Skeletal muscle satellite cell (primary cell): Measurements from ENCODE around the gene ERC1.

Experiments
- H3K27me3 ChIP-seq: 2 replicates; pipeline ENCODE4 v1.7.0; 2013; ENCODE audit warnings: low read length; ENCODE audit not compliant: control insufficient read depth, insufficient read depth
- H3K36me3 ChIP-seq: 2 replicates; pipeline ENCODE4 v1.7.0; 2013; ENCODE audit warnings: mild to moderate bottlenecking, control low read depth, low read length; ENCODE audit not compliant: insufficient read depth
- H3K4me1 ChIP-seq: 2 replicates; pipeline ENCODE4 v1.7.0; 2013; ENCODE audit warnings: low read length; ENCODE audit not compliant: control insufficient read depth, insufficient read depth
- H3K4me2 ChIP-seq: 2 replicates; pipeline ENCODE4 v1.7.0; 2013; ENCODE audit warnings: mild to moderate bottlenecking, low read length
- H3K4me3 ChIP-seq: 2 replicates; pipeline ENCODE4 v1.7.0; 2013; ENCODE audit warnings: low read length
- H3K9ac ChIP-seq: 2 replicates; pipeline ENCODE4 v1.7.0; 2013; ENCODE audit warnings: mild to moderate bottlenecking, low read depth, low read length, moderate library complexity
- H3K9me3 ChIP-seq: replicated peaks from 2 replicates; pipeline ENCODE4 v1.7.0; 2013; ENCODE audit warnings: mild to moderate bottlenecking, control low read depth, low read length

Gene ERC1

DNA sequence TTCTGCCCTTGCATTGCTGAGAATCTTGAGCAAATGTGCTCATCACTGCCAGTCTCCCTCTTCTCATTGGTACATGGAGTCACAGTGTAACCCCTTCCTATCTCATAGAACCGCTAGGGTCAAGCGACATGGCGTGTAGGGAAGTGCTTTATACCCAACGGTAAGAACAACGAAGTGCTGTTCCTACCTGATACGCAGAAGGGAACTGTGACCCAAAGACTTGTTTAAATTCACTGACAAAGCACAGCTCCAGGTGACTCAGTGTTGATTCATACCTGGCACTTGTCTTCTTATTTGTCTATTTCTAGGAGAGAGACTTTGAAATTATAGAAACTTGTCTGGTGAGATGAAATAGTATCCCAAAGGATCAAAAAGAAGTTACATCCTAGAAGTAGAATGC lies 549.7 kb downstream of the ERC1 start:
- H3K36me3 ChIP-seq = no peaks in the 10 kb centered on the region
- H3K4me2 ChIP-seq = no peak overlapping the region

DNA sequence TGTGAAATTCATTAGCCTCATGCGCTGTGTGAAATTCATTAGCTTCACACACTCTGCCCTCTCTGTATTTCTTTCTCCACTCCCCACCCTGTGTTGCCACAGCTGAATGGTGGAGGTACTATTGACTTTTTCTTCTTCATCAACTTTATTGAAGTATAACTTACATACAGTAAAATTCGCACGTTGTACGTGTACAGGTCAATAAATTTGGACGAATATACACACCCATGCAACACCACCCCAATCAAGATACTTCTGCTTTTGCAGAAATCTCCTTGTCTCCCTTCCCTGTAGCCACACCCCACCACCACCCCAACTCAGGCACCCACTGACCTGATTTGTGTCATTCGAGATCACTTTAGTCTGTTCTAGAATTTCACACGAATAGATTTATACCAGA lies 551.6 kb downstream of the ERC1 start:
- no peak overlapping the region for H3K9ac ChIP-seq
- no peaks in the 10 kb centered on the region for H3K27me3 ChIP-seq
- H3K4me1 ChIP-seq = peaks cover 15% of the 10 kb centered on the region
- H3K4me2 ChIP-seq = no peak overlapping the region
- H3K4me3 ChIP-seq = no peak overlapping the region
- H3K36me3 ChIP-seq = peaks cover 9% of the 10 kb centered on the region
- no peaks in the 10 kb centered on the region for H3K9me3 ChIP-seq

More for the DNA sequence above, 549.7 kb downstream of the ERC1 start:
- Histone ChIP-seq H3K27me3 (no peaks in the 10 kb centered on the region), H3K4me3 (no peak overlapping the region), H3K9me3 (no peaks in the 10 kb centered on the region), H3K4me1 (peaks cover 15% of the 10 kb centered on the region), H3K9ac (no peak overlapping the region)

DNA sequence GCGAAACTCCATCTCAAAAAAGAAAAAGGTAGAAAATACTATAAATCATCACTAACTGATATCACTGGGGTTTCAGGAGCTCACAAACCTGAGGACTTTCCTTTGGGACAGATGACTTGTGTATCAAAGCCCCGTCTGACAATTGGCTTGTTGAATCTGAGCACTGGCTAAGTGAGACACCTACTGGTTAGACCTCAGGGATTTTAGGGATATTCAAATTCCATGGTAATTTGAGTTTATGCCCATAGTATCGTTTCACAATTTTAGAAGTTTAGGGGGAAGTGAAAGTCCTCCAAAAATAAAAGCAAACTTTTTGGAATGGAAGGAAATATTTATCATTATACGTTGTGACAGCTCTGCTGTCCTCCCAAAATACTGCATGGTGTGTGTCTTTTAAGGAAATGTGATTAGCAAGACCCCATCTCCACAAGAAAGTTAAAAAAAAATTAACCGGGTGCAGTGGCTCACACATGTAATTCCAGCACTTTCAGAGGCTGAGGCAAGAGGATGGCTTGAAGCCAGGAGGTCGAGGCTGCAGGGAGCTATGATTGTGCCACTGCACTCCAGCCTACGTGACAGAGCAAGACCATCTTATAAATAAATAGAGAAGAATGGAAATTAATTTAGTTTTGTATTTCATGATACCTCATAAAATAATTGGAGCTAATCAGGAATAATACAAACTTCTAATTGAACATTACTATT lies 554.1 kb downstream of the ERC1 start:
- peaks cover 9% of the 10 kb centered on the region for H3K36me3 ChIP-seq
- peaks cover 15% of the 10 kb centered on the region for H3K4me1 ChIP-seq
- H3K9ac ChIP-seq = no peak overlapping the region
- H3K4me3 ChIP-seq = no peak overlapping the region
- no peak overlapping the region for H3K4me2 ChIP-seq
- no peaks in the 10 kb centered on the region for H3K27me3 ChIP-seq
- no peaks in the 10 kb centered on the region for H3K9me3 ChIP-seq
